BE2C (cell line): ENCODE results near the gene WDSUB1.

Experiments used
- DNase-seq: peaks from one replicate; pipeline ENCODE4 v3.0.0-alpha.2; 2020
- H3K27me3 ChIP-seq: fragments of 250-450 bp; sonication (Bioruptor Pico); 2 replicates; pipeline ENCODE4 v1.5.1; 2020; ENCODE audit warnings: mild to moderate bottlenecking
- H3K36me3 ChIP-seq: fragments of 250-450 bp; sonication (Bioruptor Pico); 2 replicates; pipeline ENCODE4 v1.5.1; 2020; ENCODE audit warnings: mild to moderate bottlenecking
- H3K4me1 ChIP-seq: fragments of 250-450 bp; sonication (Bioruptor Pico); 2 replicates; pipeline ENCODE4 v1.5.1; 2020
- H3K4me3 ChIP-seq: 2 replicates; pipeline ENCODE4 v1.5.1; 2011; ENCODE audit warnings: low read depth, low read length
- H3K9me3 ChIP-seq: fragments of 250-450 bp; sonication (Bioruptor Pico); 2 replicates; pipeline ENCODE4 v1.5.1; 2020
- CTCF ChIP-seq: IDR thresholded peaks from 2 replicates; pipeline ENCODE4 v1.5.1; 2012; ENCODE audit warnings: mild to moderate bottlenecking, low read depth, low read length

WDSUB1 gene

GRCh38 chr2:159286709-159287441 lies 372 bp upstream of the WDSUB1 start:
- Histone ChIP-seq H3K4me3 (peak overlapping the region; percentile 69), H3K36me3 (no peaks in the 10 kb centered on the region), H3K9me3 (no peaks in the 10 kb centered on the region), H3K4me1 (0 out of 2 replicates have a peak, but pooled peaks cover under 1% of the 10 kb centered on the region), H3K27me3 (no peaks in the 10 kb centered on the region)
- peak; percentile 96 for DNase-seq
- TF ChIP-seq CTCF, result no peak

- Histone ChIP-seq H3K9me3 (no peaks in the 10 kb centered on the region), H3K27me3 (no peaks in the 10 kb centered on the region), H3K4me3 (no peak overlapping the region), H3K36me3 (no peaks in the 10 kb centered on the region), H3K4me1 (no peaks in the 10 kb centered on the region)
- TF ChIP-seq CTCF, result no peak
- no peak for DNase-seq
Measured at GRCh38 chr2:159285433-159285832, 1.1 kb downstream of the WDSUB1 start.

- Histone ChIP-seq H3K4me3 (no peak overlapping the region), H3K36me3 (no peaks in the 10 kb centered on the region), H3K9me3 (no peaks in the 10 kb centered on the region), H3K4me1 (no peaks in the 10 kb centered on the region), H3K27me3 (no peaks in the 10 kb centered on the region)
- no peak for TF ChIP-seq CTCF
- DNase-seq, result no peak
Measured at GRCh38 chr2:159283529-159283928, 3.0 kb downstream of the WDSUB1 start.

GRCh38 chr2:159281002-159281401 lies 5.5 kb downstream of the WDSUB1 start:
- Histone ChIP-seq H3K4me1 (no peaks in the 10 kb centered on the region), H3K36me3 (no peaks in the 10 kb centered on the region), H3K9me3 (no peaks in the 10 kb centered on the region), H3K4me3 (no peak overlapping the region), H3K27me3 (no peaks in the 10 kb centered on the region)
- DNase-seq, result no peak
- no peak for TF ChIP-seq CTCF

- no peaks in the 10 kb centered on the region for H3K27me3 ChIP-seq
- no peaks in the 10 kb centered on the region for H3K4me1 ChIP-seq
- no peaks in the 10 kb centered on the region for H3K9me3 ChIP-seq
- no peak for DNase-seq
- no peaks in the 10 kb centered on the region for H3K36me3 ChIP-seq
- H3K4me3 ChIP-seq, result no peak overlapping the region
- no peak for TF ChIP-seq CTCF
Measured at GRCh38 chr2:159279700-159280099, 6.8 kb downstream of the WDSUB1 start.

- no peak overlapping the region for H3K4me3 ChIP-seq
- H3K27me3 ChIP-seq, result no peaks in the 10 kb centered on the region
- TF ChIP-seq CTCF, result no peak
- no peaks in the 10 kb centered on the region for H3K4me1 ChIP-seq
- no peak for DNase-seq
- no peaks in the 10 kb centered on the region for H3K36me3 ChIP-seq
- H3K9me3 ChIP-seq, result no peaks in the 10 kb centered on the region
Measured at GRCh38 chr2:159275111-159275510, 11.4 kb downstream of the WDSUB1 start.
